ENCODE results near the gene MIOX. TPM values are rescaled to one million over a fixed set of nuclear protein-coding genes. Genes with fewer than 3 reads are reported as not detected.
A peak's percentile ranks its signal among the peaks of the same experiment; 100 is the strongest.

The MIOX gene
- total RNA-seq, 1 experiment from 2014 or later: 0.32 TPM

- ChIA-PET CTCF (interaction anchor here (1.2 kb wide), 1 partner anchor 42 kb away, joined by 3 read pairs; no protein-coding TSS in a partner anchor), POLR2A (ENCODE audit: low non-redundant PET) (no interaction called here)
- H3K36me3 ChIP-seq (ENCODE audit: insufficient read depth, low read length, poor library complexity, severe bottlenecking): peaks cover 37% of the 10 kb centered on the region
- DNase-seq (ENCODE audit: low spot score): no peak
- no peak for TF ChIP-seq EZH2 (IDR thresholded peaks at IDR 0.05; ENCODE audit: borderline replicate concordance, low read depth, low read length, poor library complexity, severe bottlenecking)
- no peak for TF ChIP-seq CTCF (conservative IDR thresholded peaks at IDR 0.05; ENCODE audit: low read depth, low read length)
- no peak overlapping the region for H3K27ac ChIP-seq (ENCODE audit: low read depth, low read length, poor library complexity, severe bottlenecking)
- H3K27me3 ChIP-seq (replicated peaks; ENCODE audit: insufficient read depth, low read depth, low read length, poor library complexity): no peaks in the 10 kb centered on the region
- no peaks in the 10 kb centered on the region for H3K9me3 ChIP-seq (ENCODE audit: low read depth, low read length, poor library complexity, severe bottlenecking)
- H3K4me1 ChIP-seq (ENCODE audit: insufficient read depth, low read length, poor library complexity, severe bottlenecking): no peaks in the 10 kb centered on the region
- intact Hi-C loops (cut with micrococcal nuclease; ENCODE audit: unreplicated experiment): no loop called here
- BruUV-seq (replicated peaks): no TSS peak
- no peak overlapping the region for H3K4me3 ChIP-seq (ENCODE audit: low read depth, low read length, poor library complexity, severe bottlenecking)
These were observed 30.6 kb upstream of the MIOX start for GRCh38 chr22:50456026-50456425.

GRCh38 chr22:50456466-50457234 lies 30.0 kb upstream of the MIOX start:
- H3K4me3 ChIP-seq (ENCODE audit: low read depth, low read length, poor library complexity, severe bottlenecking): no peak overlapping the region
- ChIA-PET POLR2A (ENCODE audit: low non-redundant PET) (interaction anchor here (0.6 kb wide), 1 partner anchor 106 kb away, joined by 5 read pairs; no protein-coding TSS in a partner anchor), CTCF (interaction anchor here (1.2 kb wide), 1 partner anchor 41 kb away, joined by 3 read pairs; no protein-coding TSS in a partner anchor)
- H3K9me3 ChIP-seq (ENCODE audit: low read depth, low read length, poor library complexity, severe bottlenecking): no peaks in the 10 kb centered on the region
- intact Hi-C loops (cut with micrococcal nuclease; ENCODE audit: unreplicated experiment): no loop called here
- DNase-seq (ENCODE audit: low spot score): no peak
- TF ChIP-seq CTCF (conservative IDR thresholded peaks at IDR 0.05; ENCODE audit: low read depth, low read length): peak; percentile 41; the same call in 1 of the 2 replicates
- no peak for TF ChIP-seq EZH2 (IDR thresholded peaks at IDR 0.05; ENCODE audit: borderline replicate concordance, low read depth, low read length, poor library complexity, severe bottlenecking)
- H3K36me3 ChIP-seq (ENCODE audit: insufficient read depth, low read length, poor library complexity, severe bottlenecking): peaks cover 41% of the 10 kb centered on the region
- no peak overlapping the region for H3K27ac ChIP-seq (ENCODE audit: low read depth, low read length, poor library complexity, severe bottlenecking)
- H3K4me1 ChIP-seq (ENCODE audit: insufficient read depth, low read length, poor library complexity, severe bottlenecking): no peaks in the 10 kb centered on the region
- H3K27me3 ChIP-seq (replicated peaks; ENCODE audit: insufficient read depth, low read depth, low read length, poor library complexity): no peaks in the 10 kb centered on the region
- no TSS peak for BruUV-seq (replicated peaks)

- Histone ChIP-seq H3K27ac (ENCODE audit: low read depth, low read length, poor library complexity, severe bottlenecking) (no peak overlapping the region), H3K4me3 (ENCODE audit: low read depth, low read length, poor library complexity, severe bottlenecking) (no peak overlapping the region), H3K9me3 (ENCODE audit: low read depth, low read length, poor library complexity, severe bottlenecking) (no peaks in the 10 kb centered on the region), H3K27me3 (replicated peaks; ENCODE audit: insufficient read depth, low read depth, low read length, poor library complexity) (no peaks in the 10 kb centered on the region), H3K4me1 (ENCODE audit: insufficient read depth, low read length, poor library complexity, severe bottlenecking) (no peaks in the 10 kb centered on the region), H3K36me3 (ENCODE audit: insufficient read depth, low read length, poor library complexity, severe bottlenecking) (peaks cover 52% of the 10 kb centered on the region)
- no peak for DNase-seq (ENCODE audit: low spot score)
- intact Hi-C loops (cut with micrococcal nuclease; ENCODE audit: unreplicated experiment): no loop called here
- BruUV-seq (replicated peaks): no TSS peak
- ChIA-PET POLR2A (ENCODE audit: low non-redundant PET) (no interaction called here), CTCF (no interaction called here)
- TF ChIP-seq CTCF (conservative IDR thresholded peaks at IDR 0.05; ENCODE audit: low read depth, low read length): no peak
- TF ChIP-seq EZH2 (IDR thresholded peaks at IDR 0.05; ENCODE audit: borderline replicate concordance, low read depth, low read length, poor library complexity, severe bottlenecking): no peak
These were observed 27.6 kb upstream of the MIOX start for GRCh38 chr22:50459016-50459415.
